Esophagus squamous epithelium (tissue), 4 donors: ENCODE data around the gene PPP2R2C.

ENCODE experiments used
- POLR2A ChIP-seq, 4 donors: fragments of 450-650 bp; IDR thresholded peaks; one replicate each; pipeline ENCODE4 v1.6.1; 2017; ENCODE audit warnings: antibody characterized with exemption in 4 of 4, mild to moderate bottlenecking in 4 of 4, moderate library complexity in 3 of 4
- TF ChIP-seq, protein P1 (sequence below), 6 experiments: fragments of 450-650 bp in 4 of 6; fragments of 200-600 bp in 2 of 6; sonication (generic) in 2 of 6; IDR thresholded peaks; one replicate each; pipeline ENCODE4 v1.5.1; 2016 to 2019; ENCODE audit warnings: antibody characterized with exemption in 6 of 6, mild to moderate bottlenecking in 4 of 6, moderate library complexity in 4 of 6

- no peak for TF ChIP-seq POLR2A (IDR thresholded peaks at IDR 0.05)
- TF ChIP-seq, protein P1, sequence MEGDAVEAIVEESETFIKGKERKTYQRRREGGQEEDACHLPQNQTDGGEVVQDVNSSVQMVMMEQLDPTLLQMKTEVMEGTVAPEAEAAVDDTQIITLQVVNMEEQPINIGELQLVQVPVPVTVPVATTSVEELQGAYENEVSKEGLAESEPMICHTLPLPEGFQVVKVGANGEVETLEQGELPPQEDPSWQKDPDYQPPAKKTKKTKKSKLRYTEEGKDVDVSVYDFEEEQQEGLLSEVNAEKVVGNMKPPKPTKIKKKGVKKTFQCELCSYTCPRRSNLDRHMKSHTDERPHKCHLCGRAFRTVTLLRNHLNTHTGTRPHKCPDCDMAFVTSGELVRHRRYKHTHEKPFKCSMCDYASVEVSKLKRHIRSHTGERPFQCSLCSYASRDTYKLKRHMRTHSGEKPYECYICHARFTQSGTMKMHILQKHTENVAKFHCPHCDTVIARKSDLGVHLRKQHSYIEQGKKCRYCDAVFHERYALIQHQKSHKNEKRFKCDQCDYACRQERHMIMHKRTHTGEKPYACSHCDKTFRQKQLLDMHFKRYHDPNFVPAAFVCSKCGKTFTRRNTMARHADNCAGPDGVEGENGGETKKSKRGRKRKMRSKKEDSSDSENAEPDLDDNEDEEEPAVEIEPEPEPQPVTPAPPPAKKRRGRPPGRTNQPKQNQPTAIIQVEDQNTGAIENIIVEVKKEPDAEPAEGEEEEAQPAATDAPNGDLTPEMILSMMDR (IDR thresholded peaks at IDR 0.05) = no peak
Measured at GRCh38 chr4:6458528-6458927, 13.9 kb downstream of the PPP2R2C start.
